ENCODE measurements around the gene MPPED1. TPM values are rescaled to one million over a fixed set of nuclear protein-coding genes. Genes with fewer than 3 reads are reported as not detected.

The MPPED1 gene
- total and polyA plus RNA-seq, 2 donors (not counting 3 experiments of a cell fraction or from before 2014, with no cell fraction given): not detected

- Histone ChIP-seq H3K27me3 (ENCODE audit: control insufficient read depth in 2 of 2, insufficient read depth in 2 of 2, low read length in 2 of 2) (peaks cover 33 to 38% of the 10 kb centered on the region in 2 experiments), H3K9ac (replicated peaks; ENCODE audit: extremely low read depth, insufficient read depth, low read length) (no peak overlapping the region), H3K4me2 (ENCODE audit: insufficient read depth, low read length) (no peak overlapping the region), H3K4me3 (replicated peaks in 1 of 3; ENCODE audit: insufficient read depth in 1 of 3, low read depth in 1 of 3, low read length in 3 of 3) (no peak overlapping the region), H3K79me2 (ENCODE audit: control insufficient read depth, insufficient read depth, low read length) (no peaks in the 10 kb centered on the region), H3K9me1 (replicated peaks; ENCODE audit: control insufficient read depth, extremely low read depth, insufficient read depth, low read length) (no peaks in the 10 kb centered on the region), H4K20me1 (replicated peaks; ENCODE audit: control insufficient read depth, extremely low read depth, insufficient read depth, low read length) (no peaks in the 10 kb centered on the region), H3K9me3 (replicated peaks; ENCODE audit: control insufficient read depth, insufficient read depth, low read length) (no peaks in the 10 kb centered on the region), H3K27ac (ENCODE audit: insufficient read depth, low read depth, low read length) (no peak overlapping the region), H2AFZ (ENCODE audit: low read depth, low read length) (no peak overlapping the region), H3K4me1 (ENCODE audit: control insufficient read depth, extremely low read depth, insufficient read depth, low read length) (no peaks in the 10 kb centered on the region), H3K36me3 (ENCODE audit: control insufficient read depth in 2 of 2, extremely low read depth in 1 of 2, insufficient read depth in 2 of 2, low read length in 2 of 2) (no peaks in the 10 kb centered on the region)
- DNase-seq (ENCODE audit: low read depth, low spot score) (no peak), FAIRE-seq (no peak)
- ChIA-PET CTCF (no interaction called here), POLR2A (no interaction called here)
- dilution Hi-C loops (cut with MboI; ENCODE audit: extremely low pct_ligation_motif_present, low sequenced_read_pairs) (no loop called here), intact Hi-C loops (cut with micrococcal nuclease) (no loop called here)
- TF ChIP-seq EZH2 (IDR thresholded peaks at IDR 0.05; ENCODE audit: borderline replicate concordance, low read depth, low read length, severe bottlenecking) (peak; percentile 47), JUN (IDR thresholded peaks at IDR 0.05; ENCODE audit: borderline replicate concordance, insufficient read depth, insufficient read length, low read depth) (no peak)
- BruUV-seq (replicated peaks): no TSS peak
Observed at GRCh38 chr22:43411040-43411868, 560 bp upstream of the MPPED1 start.

- H3K27ac ChIP-seq (ENCODE audit: insufficient read depth, low read depth, low read length): no peak overlapping the region
- intact Hi-C loops (cut with micrococcal nuclease): no loop called here
- no peak overlapping the region for H3K4me2 ChIP-seq (ENCODE audit: insufficient read depth, low read length)
- POLR2A ChIA-PET: no interaction called here
- H3K9me1 ChIP-seq (replicated peaks; ENCODE audit: control insufficient read depth, extremely low read depth, insufficient read depth, low read length): no peaks in the 10 kb centered on the region
- no peak overlapping the region for H2AFZ ChIP-seq (ENCODE audit: low read depth, low read length)
- CTCF ChIA-PET: no interaction called here
- DNase-seq (ENCODE audit: low read depth, low spot score) (no peak), FAIRE-seq (no peak)
- no peaks in the 10 kb centered on the region for H3K4me1 ChIP-seq (ENCODE audit: control insufficient read depth, extremely low read depth, insufficient read depth, low read length)
- H3K9ac ChIP-seq (replicated peaks; ENCODE audit: extremely low read depth, insufficient read depth, low read length): no peak overlapping the region
- no peaks in the 10 kb centered on the region for H3K79me2 ChIP-seq (ENCODE audit: control insufficient read depth, insufficient read depth, low read length)
- H3K9me3 ChIP-seq (replicated peaks; ENCODE audit: control insufficient read depth, insufficient read depth, low read length): no peaks in the 10 kb centered on the region
- H4K20me1 ChIP-seq (replicated peaks; ENCODE audit: control insufficient read depth, extremely low read depth, insufficient read depth, low read length): no peaks in the 10 kb centered on the region
- no TSS peak for BruUV-seq (replicated peaks)
- dilution Hi-C loops (cut with MboI; ENCODE audit: extremely low pct_ligation_motif_present, low sequenced_read_pairs): no loop called here
- no peak overlapping the region for H3K4me3 ChIP-seq (replicated peaks in 1 of 3; ENCODE audit: insufficient read depth in 1 of 3, low read depth in 1 of 3, low read length in 3 of 3)
- no peaks in the 10 kb centered on the region for H3K36me3 ChIP-seq (ENCODE audit: control insufficient read depth in 2 of 2, extremely low read depth in 1 of 2, insufficient read depth in 2 of 2, low read length in 2 of 2)
- H3K27me3 ChIP-seq (ENCODE audit: control insufficient read depth in 2 of 2, insufficient read depth in 2 of 2, low read length in 2 of 2): peaks cover 33 to 38% of the 10 kb centered on the region in 2 experiments
- no peak for TF ChIP-seq CTCF (IDR thresholded peaks at IDR 0.05; ENCODE audit: extremely low read depth in 1 of 2, insufficient read depth in 1 of 2, low read depth in 1 of 2, low read length in 2 of 2)
- no peak for TF ChIP-seq JUN (IDR thresholded peaks at IDR 0.05; ENCODE audit: borderline replicate concordance, insufficient read depth, insufficient read length, low read depth)
- no peak for TF ChIP-seq FOS (IDR thresholded peaks at IDR 0.05; ENCODE audit: borderline replicate concordance, insufficient read depth, low read length)
Observed at GRCh38 chr22:43412808-43413795, 1.3 kb downstream of the MPPED1 start.
